ENCODE results near the gene MAP4K2.

DNA sequence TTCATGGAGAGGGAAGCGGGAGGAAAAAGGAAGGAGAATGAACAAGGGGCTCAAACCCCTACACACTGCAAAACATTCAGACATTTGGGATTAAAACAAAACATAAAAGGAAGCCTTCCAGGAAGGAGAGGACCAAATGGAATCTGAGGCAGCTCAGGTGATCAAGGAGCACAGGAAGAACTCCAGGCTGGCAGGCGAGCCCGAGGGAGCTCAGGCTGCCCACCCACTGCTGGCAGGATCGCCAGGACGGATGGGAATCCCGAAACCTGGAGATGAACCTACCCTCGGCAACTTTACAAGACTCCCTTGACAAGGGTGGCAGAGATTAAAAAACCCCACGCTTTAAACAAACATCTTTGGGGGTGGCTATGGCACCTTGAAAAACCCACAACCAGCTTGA is 38.3 kb downstream of the MAP4K2 start:
- TF ChIP-seq POLR2AphosphoS5 (IDR thresholded peaks at IDR 0.05; ENCODE audit: low read depth, low read length) (no peak), TAF1 (IDR thresholded peaks at IDR 0.05; ENCODE audit: borderline replicate concordance, low read depth, low read length) (no peak)
